H1 (cell line): ENCODE results near the gene CAMKMT. TPM values are rescaled to one million over a fixed set of nuclear protein-coding genes. Genes with fewer than 3 reads are reported as not detected.

Experiments used
- CTCF ChIA-PET: fragments of 300-600 bp; sonication (Branson Sonifier 250); formaldehyde crosslinking; loops from one replicate; lab custom pipeline; 2021; ENCODE audit not compliant: partially characterized antibody; lab: Charles Lee
- POLR2A ChIA-PET: fragments of 300-600 bp; sonication (Branson Sonifier 250); formaldehyde crosslinking; loops from one replicate; lab custom pipeline; 2021; ENCODE audit warnings: inconsistent platforms; ENCODE audit not compliant: partially characterized antibody; lab: Charles Lee
- DNase-seq, 2 experiments: peaks; one replicate each; pipeline versions ENCODE4 v3.0.0 to v3.0.0-alpha.2; 2010 to 2022; ENCODE audit warnings: low spot score in 2 of 2, low read depth in 1 of 2, mixed read lengths in 1 of 2
- FAIRE-seq: peaks from 2 replicates; lab custom pipeline; 2011; peaks lifted over from hg19 to GRCh38; lab: Jason Lieb, UNC
- H2AFZ ChIP-seq: 2 replicates; pipeline ENCODE4 v1.8.1; 2012; ENCODE audit warnings: low read length, inconsistent platforms
- H2AK5ac ChIP-seq: 2 replicates; pipeline ENCODE4 v1.6.1; 2013; ENCODE audit warnings: low read depth, low read length
- H2BK120ac ChIP-seq: replicated peaks from 2 replicates; pipeline ENCODE3; 2013; ENCODE audit warnings: low read depth, low read length, inconsistent platforms
- H2BK12ac ChIP-seq: 2 replicates; pipeline ENCODE4 v1.6.1; 2013; ENCODE audit warnings: low read depth, low read length
- H2BK15ac ChIP-seq: 2 replicates; pipeline ENCODE4 v1.6.1; 2013; ENCODE audit warnings: low read length
- H2BK20ac ChIP-seq: 2 replicates; pipeline ENCODE4 v1.6.1; 2013; ENCODE audit warnings: low read length
- H2BK5ac ChIP-seq: 2 replicates; pipeline ENCODE4 v1.6.1; 2013; ENCODE audit warnings: low read depth, low read length
- H3K14ac ChIP-seq: 2 replicates; pipeline ENCODE4 v1.6.1; 2013; ENCODE audit warnings: inconsistent platforms; ENCODE audit not compliant: insufficient read length
- H3K18ac ChIP-seq: 2 replicates; pipeline ENCODE4 v1.6.1; 2013; ENCODE audit warnings: low read length; ENCODE audit errors: extremely low read depth
- H3K23ac ChIP-seq: 2 replicates; pipeline ENCODE4 v1.6.1; 2013; ENCODE audit warnings: inconsistent platforms; ENCODE audit not compliant: insufficient read length
- H3K23me2 ChIP-seq: 2 replicates; pipeline ENCODE4 v1.6.1; 2013; ENCODE audit warnings: low read depth, low read length
- H3K27ac ChIP-seq: 2 replicates; pipeline ENCODE4 v1.6.1; 2011; ENCODE audit warnings: low read depth, low read length, inconsistent platforms
- H3K27me3 ChIP-seq, 4 experiments: replicated peaks in 1 of 4; 1 replicate in 1 of 4; 2 replicates in 3 of 4; pipeline versions ENCODE4 v1.6.1 to v1.8.1; 2011 to 2013; ENCODE audit warnings: low read length in 3 of 4, mild to moderate bottlenecking in 3 of 4, inconsistent platforms in 2 of 4, mixed read lengths in 2 of 4, moderate library complexity in 1 of 4; ENCODE audit not compliant: control insufficient read depth in 3 of 4, insufficient read depth in 3 of 4; ENCODE audit errors: extremely low read depth in 1 of 4
- H3K36me3 ChIP-seq, 4 experiments: 2 replicates each; pipeline versions ENCODE4 v1.6.1 to v1.8.1; 2011 to 2013; ENCODE audit warnings: mild to moderate bottlenecking in 4 of 4, low read length in 3 of 4, moderate library complexity in 2 of 4, control low read depth in 1 of 4, inconsistent platforms in 1 of 4; ENCODE audit not compliant: insufficient read depth in 4 of 4, control insufficient read depth in 2 of 4
- H3K4ac ChIP-seq: replicated peaks from 2 replicates; pipeline ENCODE3; 2013; ENCODE audit warnings: low read length, low read depth, mixed read lengths, inconsistent platforms; ENCODE audit not compliant: insufficient read length
- H3K4me1 ChIP-seq, 4 experiments: replicated peaks in 1 of 4; 1 replicate in 1 of 4; 2 replicates in 3 of 4; pipeline versions ENCODE4 v1.6.1 to v1.8.1; 2011 to 2013; ENCODE audit warnings: low read length in 3 of 4, inconsistent platforms in 2 of 4, mixed read lengths in 1 of 4; ENCODE audit not compliant: insufficient read depth in 4 of 4, control insufficient read depth in 3 of 4
- H3K4me2 ChIP-seq, 2 experiments: 2 replicates each; pipeline versions ENCODE4 v1.6.1 to v1.8.1; 2011 to 2013; ENCODE audit warnings: low read depth in 2 of 2, low read length in 2 of 2, control low read depth in 1 of 2, inconsistent platforms in 1 of 2, mild to moderate bottlenecking in 1 of 2; ENCODE audit not compliant: insufficient read depth in 1 of 2
- H3K4me3 ChIP-seq, 4 experiments: fragments of 200-600, 300-600 bp in 1 of 4; sonication (generic), shearing (Covaris generic), sonication (Bioruptor Twin) in 1 of 4; 2 replicates each; pipeline versions ENCODE4 v1.5.1 to v1.8.1; 2011 to 2016; ENCODE audit warnings: low read length in 4 of 4, low read depth in 3 of 4, control low read depth in 2 of 4, inconsistent platforms in 2 of 4, mild to moderate bottlenecking in 2 of 4, mixed read lengths in 1 of 4, moderate library complexity in 1 of 4; ENCODE audit not compliant: insufficient read depth in 2 of 4; ENCODE audit errors: extremely low read depth in 1 of 4
- H3K56ac ChIP-seq: replicated peaks from 2 replicates; pipeline ENCODE3; 2013; ENCODE audit warnings: low read depth, mild to moderate bottlenecking, mixed read lengths, low read length, inconsistent platforms; ENCODE audit not compliant: insufficient read length
- H3K79me1 ChIP-seq: 2 replicates; pipeline ENCODE4 v1.6.1; 2013; ENCODE audit warnings: low read depth, low read length, control low read depth
- H3K79me2 ChIP-seq, 2 experiments: 2 replicates each; pipeline versions ENCODE4 v1.6.1 to v1.8.1; 2012 to 2013; ENCODE audit warnings: low read length in 2 of 2, mild to moderate bottlenecking in 2 of 2, inconsistent platforms in 1 of 2; ENCODE audit not compliant: insufficient read depth in 2 of 2, control insufficient read depth in 1 of 2
- H3K9ac ChIP-seq, 4 experiments: replicated peaks in 1 of 4; 1 replicate in 1 of 4; 2 replicates in 3 of 4; pipeline versions ENCODE4 v1.6.1 to v1.8.1; 2011 to 2013; ENCODE audit warnings: low read depth in 3 of 4, low read length in 3 of 4, control low read depth in 2 of 4, mild to moderate bottlenecking in 2 of 4, moderate library complexity in 2 of 4, inconsistent platforms in 1 of 4; ENCODE audit errors: extremely low read depth in 1 of 4
- H3K9me3 ChIP-seq, 2 experiments: 2 replicates each; pipeline versions ENCODE4 v1.6.1 to v1.8.1; 2012 to 2013; ENCODE audit warnings: mild to moderate bottlenecking in 2 of 2, moderate library complexity in 2 of 2, control low read depth in 1 of 2, inconsistent platforms in 1 of 2, low read depth in 1 of 2, low read length in 1 of 2, mixed read lengths in 1 of 2; ENCODE audit not compliant: insufficient read depth in 2 of 2
- H4K20me1 ChIP-seq, 2 experiments: replicated peaks in 1 of 2; 2 replicates each; pipeline versions ENCODE3 to v1.8.1; 2011 to 2013; ENCODE audit warnings: inconsistent platforms in 2 of 2, low read length in 2 of 2, mild to moderate bottlenecking in 1 of 2; ENCODE audit not compliant: insufficient read depth in 2 of 2, control insufficient read depth in 1 of 2
- H4K5ac ChIP-seq: 2 replicates; pipeline ENCODE4 v1.6.1; 2013; ENCODE audit warnings: low read length, low read depth, mixed read lengths, inconsistent platforms; ENCODE audit not compliant: insufficient read length
- H4K8ac ChIP-seq: 2 replicates; pipeline ENCODE4 v1.8.0; 2013; ENCODE audit warnings: mild to moderate bottlenecking, moderate library complexity, low read length, inconsistent platforms; ENCODE audit not compliant: insufficient read depth; ENCODE audit errors: extremely low read depth
- H4K91ac ChIP-seq: replicated peaks from 2 replicates; pipeline ENCODE3; 2013; ENCODE audit warnings: low read length, mixed read lengths, inconsistent platforms; ENCODE audit not compliant: insufficient read length
- MAX ChIP-seq: IDR thresholded peaks from 2 replicates; pipeline ENCODE4 v1.6.1; 2012; ENCODE audit warnings: inconsistent platforms
- TEAD4 ChIP-seq: IDR thresholded peaks from 2 replicates; pipeline ENCODE4 v1.6.1; 2012; ENCODE audit warnings: low read depth, low read length, inconsistent platforms, mixed read lengths
- WGBS, 2 experiments: shearing (Covaris generic) in 1 of 2; methylation state at CpG; one replicate each; pipeline versions ENCODE4 v1.1.6 to v1.1.7; 2013 to 2015; ENCODE audit warnings: low lambda C conversion rate in 2 of 2, mixed read lengths in 2 of 2, inconsistent platforms in 1 of 2, low coverage in 1 of 2, missing lambda C conversion rate in 1 of 2; ENCODE audit not compliant: insufficient replicate concordance in 2 of 2, insufficient coverage in 1 of 2, insufficient read length in 1 of 2; ENCODE audit errors: extremely low coverage in 1 of 2, missing lambda C conversion rate in 1 of 2; 5-methylcytosine and 5-hydroxymethylcytosine counted together
- polyA plus RNA-seq, 7 experiments: library from polyadenylated mRNA; depleted of rRNA in 3 of 7; stranded (reverse) in 5 of 7; unstranded in 2 of 7; fragments of >200 nt in 5 of 7; fragments of 200-250 nt in 2 of 7; gene quantifications; 1 replicate in 5 of 7; 2 replicates in 1 of 7; 4 replicates in 1 of 7; pipeline versions ENCODE4 v1.2.1 to v1.2.3, GENCODE V29; 2011 to 2013; ENCODE audit warnings: missing spikeins in 2 of 7, mixed read lengths in 2 of 7
- total RNA-seq: library from RNA; stranded (reverse); fragmentation: NEBNext Ultra II Directional; extraction: Animal tissue kit (Norgen Biotek cat#: 25700); gene quantifications from 2 replicates; pipeline ENCODE4 v1.2.1, GENCODE V29; 2021

CAMKMT gene
- total and polyA plus RNA-seq, 2 of the 8 experiments (the other 6 are each of a cell fraction or from before 2014, with no cell fraction given), result 14.7 to 22.4 TPM

GRCh38 chr2:44686561-44686960, 324.8 kb downstream of the CAMKMT start:
- Histone ChIP-seq H3K79me1 (no peaks in the 10 kb centered on the region), H3K4me2 (no peak overlapping the region), H2BK15ac (no peak overlapping the region), H3K79me2 (no peaks in the 10 kb centered on the region), H3K9me3 (no peaks in the 10 kb centered on the region), H4K5ac (no peak overlapping the region), H3K9ac (no peak overlapping the region), H2BK12ac (no peak overlapping the region), H2BK5ac (no peak overlapping the region), H3K18ac (no peak overlapping the region), H3K14ac (no peak overlapping the region), H3K27me3 (no peaks in the 10 kb centered on the region), H3K23me2 (no peaks in the 10 kb centered on the region), H3K23ac (no peak overlapping the region), H3K4me3 (no peak overlapping the region), H3K4ac (no peak overlapping the region), H4K20me1 (no peaks in the 10 kb centered on the region), H2BK20ac (no peak overlapping the region), H2AK5ac (no peak overlapping the region), H3K4me1 (peaks cover 0 to 2% (median under 1%) of the 10 kb centered on the region in 4 experiments; a peak in 1 of 7 replicates), H3K56ac (no peak overlapping the region), H4K8ac (no peak overlapping the region), H2AFZ (no peak overlapping the region), H3K27ac (no peak overlapping the region), H3K36me3 (no peaks in the 10 kb centered on the region), H4K91ac (no peak overlapping the region), H2BK120ac (no peak overlapping the region)
- ChIA-PET POLR2A (no interaction called here), CTCF (interaction anchor here (1.0 to 1.3 kb wide), 3 partner anchors 14 to 32 kb away, joined by 3 to 4 read pairs (median 3); no protein-coding TSS in a partner anchor)
- TF ChIP-seq TEAD4 (no peak), MAX (no peak)
- WGBS, 2 experiments, result 87% methylated on average over 2 of the region's 2 CpGs; no CpG with 5 or more reads in 1 of the 2 experiments
- DNase-seq (no peak), FAIRE-seq (peak; percentile 79)
